G401.6 (cell line): ENCODE results near the gene TSTD2.

Experiments used
- FAIRE-seq: peaks from 2 replicates; lab custom pipeline; 2012; peaks lifted over from hg19 to GRCh38; lab: Jason Lieb, UNC

The TSTD2 gene

GRCh38 chr9:97632985-97633858 lies at the start of gene TSTD2, which contains the start of gene NCBP1:
Gene TSTD2 (minus strand): TSS chr9:97633368. CDS start chr9:97627562, 5,806 bp downstream.
Gene NCBP1 (plus strand): TSS chr9:97633821. CDS start chr9:97633882, 61 bp downstream.
- peak; percentile 97 for FAIRE-seq

GRCh38 chr9:97682242-97682641 lies 49.1 kb upstream of the TSTD2 start:
- FAIRE-seq: no peak

GRCh38 chr9:97675655-97676054 lies 42.5 kb upstream of the TSTD2 start:
- FAIRE-seq: no peak

GRCh38 chr9:97673922-97674321 lies 40.8 kb upstream of the TSTD2 start:
- no peak for FAIRE-seq

- FAIRE-seq: no peak
Measured at GRCh38 chr9:97672403-97672802, 39.2 kb upstream of the TSTD2 start.

GRCh38 chr9:97670586-97670985 lies 37.4 kb upstream of the TSTD2 start:
- no peak for FAIRE-seq

GRCh38 chr9:97668485-97668884 lies 35.3 kb upstream of the TSTD2 start:
- FAIRE-seq: no peak

- no peak for FAIRE-seq
Measured at GRCh38 chr9:97666907-97667686, 33.9 kb upstream of the TSTD2 start.

- no peak for FAIRE-seq
Measured at GRCh38 chr9:97665742-97666141, 32.6 kb upstream of the TSTD2 start.

GRCh38 chr9:97660847-97661246 lies 27.7 kb upstream of the TSTD2 start:
- FAIRE-seq: no peak

GRCh38 chr9:97660340-97660739 lies 27.2 kb upstream of the TSTD2 start:
- FAIRE-seq: no peak

GRCh38 chr9:97659771-97660170 lies 26.6 kb upstream of the TSTD2 start:
- FAIRE-seq: no peak

GRCh38 chr9:97658707-97659106 lies 25.5 kb upstream of the TSTD2 start:
- no peak for FAIRE-seq

- no peak for FAIRE-seq
Measured at GRCh38 chr9:97651646-97652045, 18.5 kb upstream of the TSTD2 start.

GRCh38 chr9:97647996-97648395 lies 14.8 kb upstream of the TSTD2 start:
- no peak for FAIRE-seq

GRCh38 chr9:97645720-97646119 lies 12.6 kb upstream of the TSTD2 start:
- FAIRE-seq: no peak

- FAIRE-seq: no peak
Measured at GRCh38 chr9:97640325-97640724, 7.2 kb upstream of the TSTD2 start.

GRCh38 chr9:97638666-97639065 lies 5.5 kb upstream of the TSTD2 start:
- no peak for FAIRE-seq

GRCh38 chr9:97636903-97637302 lies 3.7 kb upstream of the TSTD2 start:
- no peak for FAIRE-seq

- FAIRE-seq: no peak
Measured at GRCh38 chr9:97635026-97635425, 1.9 kb upstream of the TSTD2 start.

GRCh38 chr9:97633859-97634490 lies 807 bp upstream of the TSTD2 start:
- FAIRE-seq: no peak

- no peak for FAIRE-seq
Measured at GRCh38 chr9:97632248-97632984, 752 bp downstream of the TSTD2 start.
